Pancreas (tissue), 10 donors: ENCODE results near the gene ZFAND2B. TPM values are rescaled to one million over a fixed set of nuclear protein-coding genes. Genes with fewer than 3 reads are reported as not detected.

Source experiments
- ATAC-seq, 4 donors: fragments of 200-7000 bp; cut with Tn5 transposase; one replicate each; pipeline versions ENCODE4 v1.8.0 to v1.9.1; 2020; ENCODE audit warnings: mild to moderate bottlenecking in 4 of 4, moderate library complexity in 4 of 4
- DNase-seq, 6 donors: peaks; one replicate each; pipeline ENCODE4 v3.0.0-alpha.2; 2020
- FAIRE-seq: peaks from 2 replicates; lab custom pipeline; 2012; peaks lifted over from hg19 to GRCh38; lab: Jason Lieb, UNC
- H3K27ac ChIP-seq, 4 donors: fragments of 200-600 bp; sonication (generic); 1 replicate in 3 of 4; 2 replicates in 1 of 4; pipeline versions ENCODE4 v1.5.0 to v1.8.0; 2020
- H3K27me3 ChIP-seq, 4 donors: fragments of 200-600 bp; one replicate each; pipeline ENCODE4 v1.8.0; 2021
- H3K36me3 ChIP-seq, 3 donors: fragments of 200-600 bp; sonication (generic) in 1 of 3; one replicate each; pipeline versions ENCODE4 v1.5.0 to v1.8.0; 2020 to 2021
- H3K4me1 ChIP-seq, 3 donors: fragments of 200-600 bp; one replicate each; pipeline ENCODE4 v1.8.0; 2021
- H3K4me3 ChIP-seq, 4 donors: fragments of 200-600 bp; sonication (generic) in 2 of 4; one replicate each; pipeline versions ENCODE4 v1.5.0 to v1.8.0; 2020 to 2021
- H3K9me3 ChIP-seq, 4 donors: fragments of 200-600 bp; one replicate each; pipeline ENCODE4 v1.8.0; 2021
- WGBS, 2 donors: extraction: QIAGEN DNeasy Blood & Tissue Kit; methylation state at CpG; one replicate each; pipeline ENCODE4 v1.1.7; 2013; 5-methylcytosine and 5-hydroxymethylcytosine counted together
- intact Hi-C, 3 donors: fragments of 100-400 bp; cut with DNase I; formaldehyde crosslinking; loops; one replicate each; pipeline versions ENCODE4 v1.11.1 to v1.14.2; 2022
- polyA plus RNA-seq, 2 donors: library from polyadenylated mRNA; stranded (reverse); fragments of 200-250 nt; gene quantifications; one replicate each; pipeline ENCODE4 v1.2.3, GENCODE V29; 2013
- total RNA-seq, 6 donors: library from RNA; stranded (reverse); fragmentation: NEBNext Ultra II Directional in 4 of 6; extraction: Animal tissue kit (Norgen Biotek cat#: 25700) in 4 of 6; gene quantifications; one replicate each; pipeline versions ENCODE4 v1.2.1 to v1.2.4, GENCODE V29; 2021 to 2023
- TF ChIP-seq, protein P1 (sequence below), 4 donors: fragments of 200-600 bp; sonication (generic) in 3 of 4; IDR thresholded peaks; one replicate each; pipeline versions ENCODE4 v1.5.0 to v1.8.0; 2021; ENCODE audit warnings: antibody characterized with exemption in 4 of 4
- donor health status: healthy with polysubstance abuse.
- donor health status: DM: no; HTN: no; CAD: no; lungs with moderate emphysema.
- donor health status: DM: no; HTN: no; CAD: no.
- donor health status: control.
- donor health status: control.
- donor health status: Bipolar disorder and iron deficiency.
- donor health status: DM: yes; HTN: yes; CAD: no.
- donor health status: DM: no; HTN: no; CAD: no.
- donor health status: DM: no; HTN: no; CAD: no.
- donor health status: DM: yes; HTN: yes; CAD: no.

Gene ZFAND2B
- total and polyA plus RNA-seq, 8 donors: 18.9 to 66.9 (median 27.1) TPM

DNA sequence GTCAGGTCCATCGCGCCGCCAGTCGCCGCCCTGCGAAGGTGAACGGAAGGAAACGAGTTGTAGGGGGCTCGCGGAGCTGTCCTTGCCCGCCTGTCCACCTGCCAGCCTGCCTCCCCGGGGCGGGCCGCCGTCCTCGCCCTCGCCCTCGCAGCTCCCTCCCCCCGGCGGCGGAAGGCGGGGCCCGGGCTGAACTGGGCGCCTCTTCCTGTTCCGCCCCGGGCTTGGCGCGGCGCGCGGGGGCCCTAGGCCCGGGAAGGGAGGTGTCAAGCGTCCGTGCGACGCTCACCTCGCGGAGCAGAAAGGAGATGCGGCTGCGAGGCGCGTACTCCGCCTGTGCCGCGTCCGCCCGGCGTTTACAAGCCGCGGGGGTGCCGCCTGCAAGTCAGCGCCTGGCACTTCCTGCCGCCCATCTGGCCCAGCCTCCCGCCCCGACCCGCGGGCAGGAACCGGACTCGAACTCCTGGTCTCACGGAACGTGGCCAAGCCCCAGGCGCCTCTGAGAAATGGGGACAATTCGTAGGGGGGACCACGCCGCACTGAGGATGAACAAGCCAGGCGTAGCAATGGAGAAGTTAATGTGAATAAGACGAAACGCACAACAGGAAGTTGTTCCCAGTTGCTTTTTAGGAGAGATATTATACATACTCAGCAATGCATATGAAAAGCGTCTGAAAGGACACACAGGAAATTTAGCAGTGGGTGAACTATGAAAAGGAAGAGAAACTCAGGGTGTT lies 29.6 kb upstream of the ZFAND2B start, which contains the start of gene CNPPD1:
Gene CNPPD1 (minus strand): TSS at position 108 of the 734 bp plus-strand sequence. CDS start 97 bp downstream, at position 11.
- peaks cover 15 to 19% (median 17%) of the 10 kb centered on the region in 3 donors for H3K4me1 ChIP-seq
- no peaks in the 10 kb centered on the region for H3K9me3 ChIP-seq
- DNase-seq (peak; percentile 88 to 96 (median 91)), FAIRE-seq (no peak), ATAC-seq (peak; percentile 87 to 93 (median 87))
- intact Hi-C loops: no loop called here
- peaks cover 0 to 46% (median 9%) of the 10 kb centered on the region in 3 donors for H3K36me3 ChIP-seq
- TF ChIP-seq, protein P1, sequence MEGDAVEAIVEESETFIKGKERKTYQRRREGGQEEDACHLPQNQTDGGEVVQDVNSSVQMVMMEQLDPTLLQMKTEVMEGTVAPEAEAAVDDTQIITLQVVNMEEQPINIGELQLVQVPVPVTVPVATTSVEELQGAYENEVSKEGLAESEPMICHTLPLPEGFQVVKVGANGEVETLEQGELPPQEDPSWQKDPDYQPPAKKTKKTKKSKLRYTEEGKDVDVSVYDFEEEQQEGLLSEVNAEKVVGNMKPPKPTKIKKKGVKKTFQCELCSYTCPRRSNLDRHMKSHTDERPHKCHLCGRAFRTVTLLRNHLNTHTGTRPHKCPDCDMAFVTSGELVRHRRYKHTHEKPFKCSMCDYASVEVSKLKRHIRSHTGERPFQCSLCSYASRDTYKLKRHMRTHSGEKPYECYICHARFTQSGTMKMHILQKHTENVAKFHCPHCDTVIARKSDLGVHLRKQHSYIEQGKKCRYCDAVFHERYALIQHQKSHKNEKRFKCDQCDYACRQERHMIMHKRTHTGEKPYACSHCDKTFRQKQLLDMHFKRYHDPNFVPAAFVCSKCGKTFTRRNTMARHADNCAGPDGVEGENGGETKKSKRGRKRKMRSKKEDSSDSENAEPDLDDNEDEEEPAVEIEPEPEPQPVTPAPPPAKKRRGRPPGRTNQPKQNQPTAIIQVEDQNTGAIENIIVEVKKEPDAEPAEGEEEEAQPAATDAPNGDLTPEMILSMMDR (IDR thresholded peaks at IDR 0.05): no peak
- peak within 1 kb of the TSS; percentile 88 to 99 (median 94) for H3K27ac ChIP-seq
- peak within 1 kb of the TSS; percentile 76 to 97 (median 94) for H3K4me3 ChIP-seq
- 0 to 1% methylated on average over 63 to 69 of the region's 69 CpGs for WGBS, 2 donors
- H3K27me3 ChIP-seq: no peaks in the 10 kb centered on the region

DNA sequence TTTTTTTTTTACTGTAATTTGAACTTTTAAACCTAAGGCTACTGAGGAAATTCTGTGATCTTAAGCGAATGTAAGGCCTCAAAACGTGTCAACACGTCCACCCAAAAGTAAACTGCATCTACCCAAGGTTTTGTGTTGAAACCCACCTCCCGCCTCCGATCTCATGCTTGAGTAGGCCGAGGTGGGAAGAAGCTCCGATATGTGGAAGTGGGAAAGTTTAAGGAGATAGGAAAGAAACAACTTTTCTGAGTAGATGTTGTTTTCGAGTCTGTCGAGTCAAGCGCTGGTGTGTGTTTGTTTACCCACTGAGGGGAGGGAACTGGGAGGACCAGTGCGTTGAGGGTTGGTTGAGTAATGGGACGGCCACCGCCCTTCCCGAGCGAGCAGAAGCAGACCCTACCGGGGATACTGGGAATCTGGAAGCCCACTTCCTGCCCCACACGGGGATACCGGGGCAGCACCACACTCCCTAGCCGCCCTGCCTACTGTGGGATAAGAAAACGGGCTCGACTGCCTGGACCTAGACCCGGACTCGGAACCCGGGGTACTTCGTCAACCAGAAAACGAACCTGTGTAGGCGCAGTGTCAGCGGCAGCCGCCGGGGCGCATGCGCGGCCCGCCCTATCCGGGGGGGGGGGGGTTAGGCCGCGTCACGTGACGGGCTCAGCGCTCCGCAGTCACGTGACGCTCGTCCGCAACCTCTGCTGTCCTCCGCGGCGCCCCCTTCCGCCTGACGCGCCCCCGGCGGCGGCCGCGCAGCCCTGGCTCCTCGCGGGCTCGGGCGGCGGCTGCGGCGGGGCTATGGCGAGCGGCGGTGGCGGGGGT lies 28.8 kb upstream of the ZFAND2B start, which contains the start of gene RETREG2:
Gene RETREG2 (plus strand): TSS at position 724 of the 825 bp plus-strand sequence. CDS start 78 bp downstream, at position 802.
- H3K4me1 ChIP-seq: peaks cover 15 to 19% (median 17%) of the 10 kb centered on the region in 3 donors
- peak within 1 kb of the TSS; percentile 88 to 99 (median 94) for H3K27ac ChIP-seq
- H3K36me3 ChIP-seq: peaks cover 0 to 46% (median 15%) of the 10 kb centered on the region in 3 donors
- no peaks in the 10 kb centered on the region for H3K27me3 ChIP-seq
- 0% methylated on average over 65 to 67 of the region's 67 CpGs for WGBS, 2 donors
- TF ChIP-seq, protein P1 (IDR thresholded peaks at IDR 0.05): no peak
- peak; percentile 79 to 93 (median 88) for DNase-seq
- peak; percentile 78 to 86 (median 78) for ATAC-seq
- no peaks in the 10 kb centered on the region for H3K9me3 ChIP-seq
- peak within 1 kb of the TSS; percentile 90 to 97 (median 94) for H3K4me3 ChIP-seq
- intact Hi-C loops: no loop called here
- FAIRE-seq: no peak

DNA sequence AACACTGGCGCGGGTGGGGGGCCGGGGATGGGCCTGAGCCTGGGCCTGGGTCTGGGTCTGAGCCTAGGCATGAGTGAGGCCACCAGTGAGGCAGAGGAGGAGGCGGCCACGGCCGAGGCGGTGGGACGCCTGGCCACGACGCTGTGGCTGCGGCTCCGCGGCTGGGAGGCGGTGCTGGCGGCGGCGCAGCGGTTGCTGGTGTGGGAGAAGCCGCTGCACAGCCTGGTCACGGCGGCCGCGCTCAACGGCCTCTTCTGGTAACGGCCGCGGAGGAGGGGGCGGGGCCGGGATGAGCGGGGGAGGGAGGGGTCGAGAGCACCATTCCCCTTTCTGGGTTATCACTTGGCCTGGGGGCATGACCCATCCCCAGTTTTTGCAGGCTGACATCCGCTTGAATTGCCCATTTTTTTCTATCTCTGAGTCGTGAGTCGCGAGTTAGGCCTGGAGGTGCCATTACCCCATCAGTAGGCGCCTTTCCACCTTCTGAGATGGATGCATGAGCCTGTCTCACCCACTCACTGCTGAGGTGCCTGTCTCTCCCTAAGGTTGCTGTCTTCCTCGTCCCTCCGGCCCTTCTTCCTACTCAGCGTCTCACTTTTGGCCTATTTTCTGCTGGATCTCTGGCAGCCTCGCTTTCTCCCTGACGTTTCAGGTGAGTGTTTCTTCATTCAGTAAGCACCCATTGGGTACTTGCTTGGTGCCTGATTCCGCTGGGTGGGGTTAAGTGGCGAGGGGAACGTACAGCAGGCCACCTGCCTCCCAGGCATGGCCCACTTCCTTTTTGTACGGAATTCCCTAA lies 28.0 kb upstream of the ZFAND2B start:
- peaks cover 0 to 47% (median 15%) of the 10 kb centered on the region in 3 donors for H3K36me3 ChIP-seq
- 2 to 3% methylated on average over 32 to 45 of the region's 45 CpGs for WGBS, 2 donors
- intact Hi-C loops: no loop called here

More for the DNA sequence above, 28.0 kb upstream of the ZFAND2B start:
- ATAC-seq: peak in 3 of 4 donors; percentile 2 to 12 (median 3)
- H3K4me3 ChIP-seq: peak overlapping the region; percentile 90 to 97 (median 94)
- peaks cover 15 to 19% (median 17%) of the 10 kb centered on the region in 3 donors for H3K4me1 ChIP-seq
- peak in 5 of 6 donors; percentile 44 to 83 (median 76) for DNase-seq
- no peaks in the 10 kb centered on the region for H3K27me3 ChIP-seq
- H3K27ac ChIP-seq: peak overlapping the region; percentile 88 to 99 (median 94)
- TF ChIP-seq, protein P1 (IDR thresholded peaks at IDR 0.05): no peak
- no peaks in the 10 kb centered on the region for H3K9me3 ChIP-seq
- FAIRE-seq: no peak
